DMS 273 treated with DMSO at 0.1 percent for 48 hours (cell line): ENCODE data around the gene C10orf90.

Experiments used
- DNase-seq: peaks from one replicate; lab custom pipeline; 2025; lab: John Stamatoyannopoulos, UW

The C10orf90 gene

DNA sequence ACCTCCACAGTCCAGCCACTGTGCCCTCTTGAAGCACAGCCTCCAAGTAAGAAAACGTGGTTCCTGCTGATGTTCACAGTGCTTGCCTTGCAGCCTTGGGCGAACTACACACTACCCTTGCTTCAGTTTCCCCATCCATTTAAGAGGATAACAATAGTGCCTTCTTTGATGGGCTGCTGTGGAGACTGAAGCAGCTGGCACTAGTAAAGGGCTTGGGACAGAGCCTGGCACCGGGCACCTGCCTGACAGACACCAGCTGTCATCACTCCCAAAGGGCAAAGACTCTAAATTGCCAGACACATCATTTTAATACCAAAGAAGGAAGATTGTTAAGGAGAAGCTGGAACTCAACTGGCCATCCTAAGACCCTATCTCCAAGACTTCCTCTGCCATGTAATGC, 3.1 kb upstream of the C10orf90 start:
- DNase-seq, result no peak

DNA sequence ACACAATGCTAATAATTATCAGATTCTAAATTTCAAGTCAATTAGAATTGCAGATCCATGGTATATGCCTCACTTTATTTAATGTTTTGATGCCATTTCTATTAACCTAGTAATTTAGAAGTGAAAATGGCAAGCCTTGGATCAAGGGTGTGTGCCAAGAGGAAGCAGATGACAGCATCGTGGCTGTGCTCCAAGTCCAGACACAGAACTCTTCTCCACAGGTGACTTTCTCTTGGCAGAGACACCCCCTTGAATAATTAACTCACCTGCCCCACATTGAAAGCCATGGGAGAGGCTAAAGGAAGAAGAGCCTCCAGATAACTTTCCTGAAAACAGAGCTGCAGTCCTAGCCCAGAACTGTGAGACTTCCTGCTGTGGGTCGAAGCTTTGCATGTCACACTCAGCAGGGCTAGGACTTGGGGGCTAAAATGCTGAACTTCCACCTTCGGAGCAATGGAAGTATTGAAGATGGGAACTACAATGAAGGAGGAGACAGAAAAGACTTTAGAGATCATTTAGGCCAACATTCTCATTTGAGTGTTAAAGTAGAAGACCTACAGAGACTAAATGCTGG, 996 bp upstream of the C10orf90 start:
- DNase-seq, result no peak

DNA sequence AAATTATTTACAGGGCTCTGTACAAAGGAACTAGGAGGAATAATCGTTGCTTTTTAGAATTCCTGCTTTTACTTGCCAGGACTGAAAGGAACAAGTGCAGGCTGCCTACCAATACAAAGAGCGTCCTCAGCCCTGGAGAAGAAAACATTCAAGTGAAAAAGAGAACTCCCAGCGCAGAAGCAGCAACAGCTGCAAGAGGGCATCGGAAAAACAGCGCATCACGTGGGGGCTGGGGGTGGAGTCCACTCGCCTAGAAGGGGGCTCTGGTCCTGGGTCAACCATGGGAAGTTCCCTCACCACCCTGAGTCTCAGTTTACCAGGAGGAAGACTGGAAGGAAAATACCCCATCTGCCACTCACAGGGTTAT, 385 bp upstream of the C10orf90 start:
- no peak for DNase-seq

DNA sequence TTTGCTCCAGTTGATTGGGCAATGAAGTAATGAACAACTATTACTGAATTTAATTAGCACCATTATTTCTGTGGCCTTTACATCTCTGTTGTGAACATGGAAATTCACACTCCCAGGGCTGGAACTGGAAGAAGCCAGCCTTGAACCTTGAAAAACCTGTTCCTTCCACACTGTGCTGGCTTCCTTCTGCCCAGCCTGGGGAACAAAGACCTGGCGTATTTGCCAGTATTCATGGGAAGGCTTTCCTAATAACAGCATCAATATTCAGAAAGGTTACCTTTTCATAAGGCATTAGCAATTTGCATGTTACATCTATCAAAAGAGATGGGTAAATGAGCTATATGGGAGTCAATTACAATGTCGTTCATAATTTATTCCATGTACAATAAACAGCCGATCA, 1.3 kb downstream of the C10orf90 start:
- DNase-seq, result no peak

DNA sequence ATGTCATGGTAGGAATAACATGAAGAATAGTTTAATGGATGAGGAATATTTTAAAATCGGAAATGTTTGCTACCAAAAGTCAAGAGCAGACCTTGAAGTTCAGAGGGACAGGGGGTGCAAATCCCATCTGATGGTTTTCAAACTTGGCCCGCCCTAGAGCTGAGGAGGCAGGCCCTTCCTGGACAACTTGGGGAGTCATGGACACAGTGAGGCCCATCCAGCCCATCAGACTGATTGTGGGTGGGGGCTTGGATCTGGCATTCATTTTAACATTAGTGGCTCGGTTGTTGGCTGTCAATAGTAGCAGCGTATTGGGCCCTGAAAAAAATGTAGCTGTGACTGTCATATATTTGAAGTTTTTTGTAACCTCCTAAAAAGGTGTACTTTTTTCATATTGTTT, 2.0 kb downstream of the C10orf90 start:
- DNase-seq, result no peak

DNA sequence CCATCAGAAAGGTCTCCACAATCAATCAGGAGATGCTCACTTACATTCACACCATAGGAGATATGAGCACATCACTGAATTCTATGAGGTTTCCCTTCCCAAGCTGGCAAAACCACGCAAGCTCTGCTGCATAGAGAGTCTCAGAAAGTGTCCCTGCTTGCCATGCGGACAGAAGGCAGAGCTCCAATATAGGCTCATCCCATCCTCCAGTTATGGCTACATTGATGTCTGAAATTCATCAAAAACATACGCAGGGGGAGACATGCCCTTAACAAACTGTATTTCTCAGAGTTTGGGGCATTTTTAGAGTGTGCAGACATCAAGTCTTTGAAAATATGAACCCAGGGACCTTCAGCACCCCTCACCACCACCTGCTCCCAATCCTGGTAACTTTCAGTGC, 2.9 kb downstream of the C10orf90 start:
- DNase-seq, result no peak

DNA sequence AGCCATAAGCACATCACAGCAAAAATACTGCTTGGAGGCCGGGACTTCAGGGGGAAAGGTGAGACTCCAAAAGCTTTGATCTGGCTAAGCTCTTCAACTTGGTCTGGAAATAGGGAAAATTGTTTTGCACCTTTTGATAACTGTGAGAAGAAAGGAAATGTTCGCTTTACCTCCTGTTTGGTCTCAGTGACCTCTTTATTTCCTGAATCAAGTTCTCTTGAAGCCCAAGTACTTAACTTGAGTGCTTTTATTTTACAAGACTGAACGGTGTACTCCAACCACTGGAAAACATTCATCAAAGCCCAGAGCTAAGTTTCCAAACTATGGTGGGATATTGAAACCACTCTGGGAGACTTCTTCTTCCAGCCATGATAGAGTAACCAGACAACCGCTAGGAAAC, 5.3 kb downstream of the C10orf90 start:
- no peak for DNase-seq

DNA sequence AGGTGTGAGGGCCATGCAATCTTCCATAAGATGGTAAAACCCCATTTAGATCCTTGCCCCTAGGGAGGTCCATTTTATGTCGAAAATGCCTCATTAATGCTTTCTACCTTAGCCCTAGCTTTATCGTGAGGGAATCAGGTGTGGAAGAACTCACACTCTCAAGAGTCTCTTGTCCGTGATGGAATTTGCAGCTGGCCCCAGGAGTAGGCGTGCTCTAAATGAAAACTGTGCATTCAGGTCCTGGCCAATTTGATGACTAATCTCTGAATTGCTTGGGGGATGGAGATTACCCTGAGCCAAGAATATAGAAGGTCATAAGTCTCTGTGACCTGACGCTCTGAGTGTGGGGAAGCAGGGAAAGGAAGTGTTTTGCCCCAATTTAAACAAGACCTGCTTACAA, 6.6 kb downstream of the C10orf90 start:
- no peak for DNase-seq

DNA sequence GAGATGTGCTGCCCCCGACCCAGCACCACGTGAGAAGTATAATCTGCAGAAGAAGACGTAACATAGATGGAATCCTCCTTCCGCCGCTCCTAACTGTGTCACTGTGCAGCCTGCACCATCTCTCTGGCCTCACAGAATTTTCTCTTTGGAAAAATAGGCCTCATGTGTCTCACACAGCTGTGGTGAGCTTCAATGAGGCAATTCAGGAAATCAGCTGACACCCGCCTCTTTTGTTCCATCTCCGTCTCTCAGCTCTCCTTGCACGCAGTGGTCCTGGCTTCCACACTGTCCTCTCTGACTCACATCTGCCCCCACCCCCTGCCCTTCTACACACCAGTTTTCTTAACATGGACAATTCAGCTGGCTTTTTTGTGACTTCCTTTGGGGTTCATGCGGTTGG, 7.2 kb downstream of the C10orf90 start:
- no peak for DNase-seq

DNA sequence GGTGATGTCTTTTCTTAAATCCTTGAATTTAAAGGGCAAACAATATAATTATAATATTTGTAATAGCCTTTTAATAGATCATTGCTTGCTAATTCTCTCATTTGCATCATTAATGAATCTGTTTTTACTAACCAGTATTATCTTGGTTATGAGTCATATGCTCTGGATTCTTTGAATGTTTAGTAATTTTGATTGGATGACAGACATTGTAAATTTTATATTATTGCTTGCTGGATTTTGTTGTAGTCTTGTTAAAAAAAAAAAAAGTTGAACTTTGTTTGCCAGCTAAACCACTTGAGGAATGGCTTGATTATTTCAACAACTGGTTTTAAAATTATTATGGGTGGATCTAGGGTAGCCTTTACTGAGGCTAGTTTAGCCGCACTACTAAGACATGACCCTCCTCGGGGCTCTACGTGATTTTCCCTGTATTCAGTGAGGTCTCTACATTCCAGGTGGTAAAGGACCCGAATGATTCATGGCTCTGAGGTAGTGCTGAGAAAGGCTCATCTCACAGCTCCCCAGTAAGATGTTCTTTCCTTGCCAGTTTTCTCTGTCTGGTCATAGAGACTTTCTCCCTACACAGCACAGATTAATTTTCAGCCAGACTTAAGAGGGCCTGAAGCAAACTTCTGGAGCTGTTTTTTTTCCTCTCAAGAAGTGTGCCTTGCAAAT, 8.5 kb downstream of the C10orf90 start:
- no peak for DNase-seq

DNA sequence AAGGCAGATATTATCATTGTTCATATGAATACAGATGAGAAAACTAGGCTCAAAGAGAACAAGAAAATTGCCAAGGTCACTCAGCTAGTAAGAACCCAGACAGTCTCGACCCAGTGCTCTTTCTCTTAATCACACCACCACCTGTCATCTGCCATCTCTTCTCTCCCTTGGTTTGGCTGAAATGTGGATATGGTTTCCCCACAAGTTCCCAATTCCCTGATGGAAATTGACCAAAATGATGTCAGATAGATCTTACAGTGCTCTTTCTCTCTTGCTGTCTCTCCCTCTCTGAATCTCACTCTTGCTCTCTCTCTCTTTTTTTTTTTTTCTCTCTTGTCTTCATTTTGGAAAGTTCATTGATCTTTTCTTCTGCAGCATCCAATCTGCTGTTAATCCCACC, 9.1 kb downstream of the C10orf90 start:
- no peak for DNase-seq

DNA sequence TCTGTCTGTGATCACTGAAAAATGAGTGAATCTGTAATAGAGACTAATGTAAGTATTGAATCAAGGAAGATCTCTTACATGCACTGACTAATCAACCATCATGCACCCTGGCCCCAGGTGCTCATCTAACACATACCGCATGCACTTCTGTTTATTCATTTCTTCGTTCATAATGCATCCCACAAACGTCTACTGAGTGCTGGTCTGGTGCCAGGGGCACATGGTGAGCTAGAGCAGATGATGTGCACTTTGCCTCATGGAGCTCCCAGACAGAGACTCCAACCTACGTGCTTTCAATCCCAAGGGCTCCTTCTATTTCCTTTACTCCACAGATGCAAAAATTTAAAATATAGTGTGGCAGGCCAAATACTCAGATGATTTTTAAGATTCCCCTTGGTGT, 10.7 kb downstream of the C10orf90 start:
- no peak for DNase-seq

DNA sequence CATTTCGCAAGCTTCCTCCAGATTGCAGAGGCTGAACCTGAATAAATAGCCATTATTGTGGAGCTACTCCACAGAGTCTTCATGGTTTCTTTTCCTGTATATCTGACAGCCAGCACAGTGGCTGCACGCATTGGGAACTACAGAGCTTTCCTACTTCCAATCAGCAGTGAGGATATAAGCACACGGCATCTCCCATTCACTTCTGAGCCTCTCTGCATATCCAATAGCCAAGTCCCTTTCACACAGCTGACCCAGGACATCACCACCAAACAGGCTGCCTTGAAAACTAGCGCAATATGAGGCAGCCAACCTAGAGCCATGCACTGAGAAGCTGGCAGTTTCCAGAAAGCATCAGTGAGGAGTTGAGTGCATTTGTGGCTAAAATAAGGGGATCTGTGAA, 11.6 kb downstream of the C10orf90 start:
- DNase-seq, result no peak

DNA sequence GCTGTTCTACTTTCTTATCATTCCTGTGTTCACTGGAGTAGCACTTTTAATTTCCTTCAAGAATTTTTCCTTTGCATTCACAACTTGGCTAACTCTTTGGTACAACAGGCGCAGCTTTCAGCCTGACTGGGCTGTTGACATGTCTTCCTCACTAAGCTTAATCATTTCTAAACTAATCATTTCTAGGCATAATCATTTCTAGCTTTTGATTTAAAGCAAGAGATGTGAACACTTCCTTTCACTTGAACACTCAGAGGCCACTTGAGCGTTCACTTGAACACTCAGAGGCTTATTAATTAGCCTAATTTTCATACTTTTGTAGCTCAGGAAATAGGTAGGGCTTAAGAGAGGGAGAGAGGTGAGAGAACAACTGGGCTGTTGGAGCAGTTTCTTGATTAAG, 15.9 kb downstream of the C10orf90 start:
- no peak for DNase-seq

DNA sequence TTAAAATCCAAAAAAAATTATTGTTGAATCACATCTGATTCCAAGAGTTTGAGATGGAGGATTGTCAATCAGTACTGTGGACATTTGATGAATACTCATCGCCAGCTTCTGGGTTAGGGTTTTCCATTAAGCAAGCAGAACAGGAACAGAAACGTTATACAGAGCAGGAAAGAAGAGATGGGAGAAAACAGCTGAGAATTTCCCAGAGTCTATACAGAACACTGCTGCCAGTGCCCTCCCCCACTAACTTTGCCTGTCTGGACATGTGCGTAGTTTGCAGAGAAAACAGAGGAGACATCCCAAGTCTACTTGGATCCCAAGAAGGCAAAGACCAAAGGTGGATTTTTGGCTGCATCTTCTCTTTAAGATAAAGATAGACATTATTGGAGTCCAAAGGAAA, 19.0 kb downstream of the C10orf90 start:
- no peak for DNase-seq

DNA sequence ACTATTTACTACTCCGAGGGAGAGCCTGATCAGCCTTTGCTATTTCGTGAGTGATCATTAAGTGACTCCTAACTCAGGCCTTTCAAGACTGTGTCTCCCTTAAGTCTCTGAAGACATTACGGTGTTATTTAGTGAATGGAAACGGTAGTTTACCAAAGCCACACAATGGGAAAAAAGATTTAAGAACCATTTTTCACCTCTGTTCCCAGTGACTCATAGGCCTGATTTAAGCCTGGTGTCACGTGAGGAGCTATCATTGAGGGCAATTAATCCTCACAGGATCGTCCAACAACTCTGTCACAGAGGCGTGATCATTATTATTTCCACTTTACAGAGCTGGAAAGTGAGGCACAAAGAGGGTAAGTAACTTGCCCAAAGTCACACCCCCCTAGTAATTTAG, 20.3 kb downstream of the C10orf90 start:
- DNase-seq, result no peak

DNA sequence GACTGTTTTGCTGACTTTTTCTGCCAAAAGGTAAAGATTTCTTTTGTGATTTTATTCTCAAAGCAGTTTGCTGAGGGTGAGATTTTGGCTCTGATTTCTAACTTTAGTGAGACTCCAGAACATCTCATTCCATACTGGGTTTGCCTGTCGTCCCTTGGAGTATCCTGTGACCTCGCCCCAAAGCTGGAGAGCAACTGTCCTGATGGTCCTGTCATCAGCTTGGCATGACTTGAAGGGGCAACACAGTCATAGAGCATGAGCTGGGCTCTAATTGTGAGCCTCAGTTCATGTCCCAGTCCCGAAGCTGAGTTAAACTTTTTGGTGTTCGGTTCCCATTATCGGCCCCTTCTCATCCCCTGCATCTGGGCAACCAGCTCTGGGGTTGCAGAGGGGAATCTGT, 23.4 kb downstream of the C10orf90 start:
- no peak for DNase-seq

DNA sequence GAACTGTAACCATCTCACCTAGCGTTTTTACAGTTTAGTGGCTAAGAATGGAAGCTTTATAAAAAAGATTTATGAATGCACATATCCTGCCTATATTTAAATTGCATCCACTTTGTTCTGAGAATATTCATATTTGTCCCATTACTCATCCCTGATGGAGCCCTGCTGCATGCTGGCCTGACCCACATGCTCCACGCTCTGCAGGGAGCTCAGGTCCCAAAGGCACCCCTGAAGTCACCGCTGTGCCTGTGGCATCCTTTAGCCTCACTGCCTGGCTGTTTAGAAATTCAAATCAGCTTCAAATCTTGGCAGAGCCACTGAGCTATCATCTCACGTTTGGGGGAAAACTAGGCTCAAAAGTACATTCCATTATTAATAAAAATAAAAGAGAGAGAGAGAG, 24.4 kb downstream of the C10orf90 start:
- DNase-seq, result no peak

DNA sequence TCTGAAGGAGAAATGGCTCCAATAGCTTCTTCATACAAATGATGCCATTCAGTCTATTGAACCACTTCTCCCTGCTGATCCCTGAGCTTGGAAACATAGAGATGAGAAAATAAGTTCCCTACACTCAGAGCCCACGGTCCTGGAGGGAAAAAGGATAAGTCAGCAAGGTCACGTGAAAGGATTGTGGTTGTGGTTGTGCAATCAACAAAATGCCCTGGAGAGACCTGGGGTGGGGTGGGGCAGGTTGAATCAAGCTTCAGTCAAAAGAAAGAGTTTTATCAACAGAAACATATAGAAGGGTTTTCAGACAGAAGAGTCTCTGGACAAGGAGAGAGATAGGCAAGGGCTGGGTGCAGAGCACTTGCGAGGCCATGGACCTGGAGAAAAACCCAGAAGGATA, 30.1 kb downstream of the C10orf90 start:
- DNase-seq, result no peak

DNA sequence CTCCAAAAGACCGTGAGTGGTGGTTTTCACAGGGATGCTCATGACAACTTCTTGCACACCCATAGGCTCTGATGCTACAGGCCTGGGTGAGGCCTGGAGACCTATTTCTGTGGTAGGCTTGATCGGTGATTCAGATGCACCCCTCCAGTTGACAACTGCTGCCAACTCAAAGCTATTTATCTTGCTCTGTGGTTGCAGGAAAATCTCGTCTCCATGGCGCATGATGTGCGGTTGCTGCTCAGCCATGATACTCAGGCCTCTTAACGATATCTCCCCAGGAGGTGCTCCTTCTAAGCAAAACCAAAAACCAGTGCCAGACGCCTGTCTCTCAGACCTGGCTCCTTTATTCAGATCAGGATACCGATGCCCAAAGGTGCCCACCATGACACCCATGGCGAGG, 31.4 kb downstream of the C10orf90 start:
- no peak for DNase-seq

DNA sequence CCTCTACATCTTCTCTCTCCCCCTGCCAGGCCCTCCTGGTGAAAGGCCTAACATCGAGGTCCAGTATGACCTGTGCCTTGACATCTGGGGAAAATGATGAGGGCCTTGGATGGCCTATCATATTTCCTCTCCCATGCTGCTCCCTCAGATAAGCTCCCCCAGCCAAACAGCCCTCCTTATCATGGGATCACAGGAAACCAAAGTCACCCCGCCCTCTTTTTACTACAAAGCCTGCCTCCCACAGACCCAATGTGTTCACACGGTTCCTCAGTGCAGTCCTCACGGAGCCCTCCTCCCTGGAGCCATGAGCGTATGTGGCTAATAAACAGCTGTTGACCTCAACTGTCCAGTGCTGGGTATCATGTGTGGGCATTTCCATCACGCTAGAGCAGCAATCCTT, 32.0 kb downstream of the C10orf90 start:
- no peak for DNase-seq

DNA sequence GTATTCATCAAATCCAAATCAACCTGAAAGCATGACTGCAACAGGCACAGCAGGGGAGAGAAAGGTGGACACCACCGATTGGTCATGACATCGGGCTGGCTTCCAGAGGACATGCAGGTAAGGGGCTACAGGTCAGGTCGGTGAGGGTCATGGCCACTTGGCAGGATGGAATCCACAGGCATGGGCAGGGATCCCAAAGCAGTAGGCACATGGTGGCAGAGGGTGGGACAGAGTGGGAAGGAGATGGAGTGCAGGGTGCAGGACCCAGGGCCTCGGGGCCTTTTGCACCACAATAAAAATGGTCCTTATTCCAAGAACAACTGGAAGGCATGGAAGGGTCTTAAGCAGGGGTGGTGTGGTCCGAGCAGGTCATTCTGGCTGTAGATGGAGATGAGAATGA, 33.0 kb downstream of the C10orf90 start:
- no peak for DNase-seq

DNA sequence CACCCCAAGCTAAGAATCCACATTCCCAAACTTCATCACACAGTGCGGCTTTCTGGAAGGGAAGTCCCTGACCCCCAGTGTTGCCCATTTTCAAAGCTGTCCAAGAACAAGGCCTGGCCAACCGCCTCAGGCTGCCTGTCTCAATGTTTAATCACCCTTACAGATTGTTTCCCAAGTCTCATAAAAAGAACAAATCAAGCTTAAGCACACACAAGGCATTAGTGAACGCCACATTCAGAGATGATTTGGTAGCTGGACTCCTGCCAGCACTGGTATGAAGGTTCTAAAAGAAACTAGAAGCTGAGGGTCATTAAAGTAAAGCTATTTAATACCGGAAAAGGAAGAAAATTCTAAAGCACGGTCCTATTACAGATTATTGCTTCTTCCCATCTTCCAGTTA, 35.6 kb downstream of the C10orf90 start:
- no peak for DNase-seq

DNA sequence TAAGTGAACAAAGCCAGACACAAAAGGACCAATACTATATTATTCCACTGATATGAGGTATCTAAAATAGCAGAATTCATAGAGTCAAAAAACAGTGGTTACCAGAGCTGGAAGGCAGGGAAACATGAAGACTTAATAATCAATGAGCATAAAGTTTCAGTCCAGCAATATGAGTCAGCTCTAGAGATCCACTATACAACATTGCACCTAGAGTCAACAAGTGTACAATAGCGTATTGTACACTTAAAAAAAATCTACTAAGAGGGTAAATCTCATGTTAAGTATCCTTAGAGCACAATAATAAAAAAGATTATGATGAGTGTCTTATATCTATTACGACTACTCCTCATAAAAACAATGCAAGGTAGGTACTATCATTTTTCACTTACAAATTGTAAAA, 36.1 kb downstream of the C10orf90 start:
- DNase-seq, result no peak

DNA sequence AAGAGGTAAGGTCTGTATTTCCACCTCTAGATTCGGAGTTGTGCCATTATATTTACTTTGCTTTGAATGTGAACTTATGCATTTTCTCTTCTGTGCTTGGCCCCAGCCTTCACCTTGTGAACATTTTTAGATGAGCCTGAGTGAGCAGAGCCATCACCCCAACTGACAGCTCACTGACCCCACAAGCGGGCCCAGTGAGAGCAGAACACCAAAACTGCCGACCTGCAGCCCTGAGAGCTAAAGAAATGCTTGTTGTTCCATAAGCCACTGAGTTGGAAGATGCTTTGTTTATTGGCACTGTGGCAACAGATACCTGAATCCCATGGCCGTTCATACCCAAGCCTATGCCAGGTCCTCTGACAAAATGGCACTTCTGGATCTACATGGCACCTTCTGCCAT, 37.8 kb downstream of the C10orf90 start:
- DNase-seq, result no peak
